HG02870 (cell line): ENCODE measurements around the gene KTN1.

Experiments
- ATAC-seq: cut with Tn5 transposase; IDR thresholded peaks from one replicate; pipeline ENCODE4 v1.9.1; 2021; ENCODE audit warnings: mild to moderate bottlenecking, moderate library complexity; ENCODE audit not compliant: unreplicated experiment

KTN1 gene

DNA sequence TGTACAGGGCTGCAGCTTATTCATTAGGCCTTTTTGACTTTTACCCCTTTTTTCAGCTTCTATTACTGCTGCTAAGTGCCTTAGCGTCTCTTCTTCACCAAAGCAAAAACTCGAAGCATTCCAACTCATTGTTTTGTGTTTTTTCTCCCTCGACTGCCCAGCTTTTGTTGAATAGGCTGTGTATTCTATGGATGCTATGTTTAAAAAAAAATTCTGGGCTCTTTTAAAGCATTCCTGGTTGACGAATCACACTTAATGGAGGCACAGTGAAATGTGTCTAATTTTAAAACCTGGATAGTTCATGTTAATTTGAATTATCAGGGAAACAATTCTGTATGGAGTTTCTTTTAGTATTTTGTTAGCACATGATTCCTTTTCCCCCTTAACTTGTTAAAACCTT lies 29.7 kb downstream of the KTN1 start:
- no peak for ATAC-seq

DNA sequence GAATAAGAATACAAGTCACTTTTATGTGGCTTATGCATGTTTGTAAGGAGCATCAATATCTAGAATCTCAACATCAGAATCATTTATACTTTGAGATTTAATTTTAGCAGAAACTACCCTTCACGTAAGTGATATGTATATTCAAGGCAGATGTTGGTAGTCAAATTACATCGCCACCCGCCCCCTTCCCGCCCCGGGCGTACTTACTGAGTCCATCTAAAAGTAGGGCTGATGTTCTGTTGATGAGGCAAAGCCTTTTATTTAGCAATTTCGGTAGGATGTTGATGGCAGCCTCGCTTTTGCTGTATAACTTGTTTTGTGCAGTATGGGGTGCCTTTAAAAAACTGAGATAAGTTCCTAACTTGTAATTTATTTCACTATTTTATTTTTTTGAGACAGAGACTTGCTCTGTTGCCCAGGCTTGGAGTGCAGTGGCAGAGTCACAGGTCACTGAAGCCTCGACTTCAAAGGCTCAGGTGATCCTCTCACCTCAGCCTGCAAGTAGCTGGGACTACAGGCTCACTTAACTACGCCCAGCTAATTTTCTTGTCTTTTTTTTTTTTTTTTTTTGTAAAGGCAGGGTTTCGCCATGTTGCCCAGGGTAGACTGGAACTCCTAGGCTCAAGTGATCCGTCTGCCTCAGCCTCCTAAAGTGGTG lies 30.8 kb downstream of the KTN1 start:
- ATAC-seq: no peak

DNA sequence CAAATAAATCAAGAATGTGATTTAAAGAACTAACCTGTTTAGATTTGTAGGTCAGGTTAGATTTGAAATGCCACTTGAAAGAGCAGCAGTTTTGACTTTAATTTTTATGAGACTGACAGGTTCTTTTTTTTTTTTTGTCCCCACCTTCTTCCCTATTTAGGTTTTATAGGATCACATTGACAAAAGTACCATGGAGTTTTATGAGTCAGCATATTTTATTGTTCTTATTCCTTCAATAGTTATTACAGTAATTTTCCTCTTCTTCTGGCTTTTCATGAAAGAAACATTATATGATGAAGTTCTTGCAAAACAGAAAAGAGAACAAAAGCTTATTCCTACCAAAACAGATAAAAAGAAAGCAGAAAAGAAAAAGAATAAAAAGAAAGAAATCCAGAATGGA lies 31.9 kb downstream of the KTN1 start:
- ATAC-seq: no peak

DNA sequence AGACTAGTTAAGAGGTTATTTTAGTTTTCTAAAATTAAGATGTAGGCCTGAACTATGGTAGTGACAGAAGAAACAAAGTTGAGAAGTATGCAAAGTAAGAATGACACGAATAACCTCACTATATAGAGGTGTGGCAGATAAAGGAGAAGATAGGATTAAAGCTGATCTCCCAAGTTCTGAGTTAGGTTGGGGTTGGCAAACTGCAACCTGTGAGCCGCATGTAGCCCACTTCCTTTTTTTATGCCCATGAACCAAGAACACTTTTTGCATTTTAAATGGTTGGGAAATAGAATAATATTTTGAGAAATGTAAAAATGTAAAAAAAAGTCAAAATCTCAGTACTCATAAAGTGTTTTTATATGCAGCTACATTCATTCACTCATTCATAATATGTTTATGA lies 34.3 kb downstream of the KTN1 start:
- ATAC-seq: no peak

DNA sequence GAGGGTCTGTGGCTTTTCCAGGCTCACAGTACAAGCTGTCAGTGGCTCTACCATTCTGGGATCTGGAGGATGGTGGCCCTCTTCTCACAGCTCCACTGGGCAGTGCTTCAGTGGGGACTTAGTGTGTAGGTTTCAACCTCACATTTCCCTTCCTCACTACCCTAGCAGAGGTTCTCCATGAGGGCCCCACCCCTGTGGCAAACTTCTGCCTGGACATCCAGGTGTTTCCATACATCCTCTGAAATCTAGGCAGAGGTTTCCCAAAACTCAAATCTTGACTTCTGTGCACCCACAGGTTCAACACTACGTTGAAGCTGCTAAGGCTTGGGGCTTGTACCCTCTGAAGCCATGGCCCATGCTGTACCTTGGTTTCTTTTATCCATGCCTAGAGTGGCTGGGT lies 40.3 kb downstream of the KTN1 start:
- no peak for ATAC-seq

DNA sequence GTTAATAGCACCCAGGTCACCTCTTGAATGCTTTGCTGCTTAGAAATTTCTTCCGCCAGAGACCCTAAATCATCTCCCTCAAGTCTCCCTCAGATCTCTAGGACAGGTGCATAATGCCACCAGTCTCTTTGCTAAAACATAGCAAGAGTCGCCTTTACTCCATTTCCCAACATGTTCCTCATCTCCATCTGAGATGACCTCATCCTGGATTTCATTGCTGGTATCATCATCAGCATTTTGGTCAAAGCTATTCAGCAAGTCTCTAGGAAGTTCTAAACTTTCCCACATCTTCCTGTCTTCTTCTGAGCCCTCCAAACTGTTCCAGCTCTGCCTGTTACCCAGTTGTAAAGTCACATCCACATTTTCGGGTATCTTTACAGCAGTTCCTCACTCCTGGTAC lies 41.0 kb downstream of the KTN1 start:
- no peak for ATAC-seq

DNA sequence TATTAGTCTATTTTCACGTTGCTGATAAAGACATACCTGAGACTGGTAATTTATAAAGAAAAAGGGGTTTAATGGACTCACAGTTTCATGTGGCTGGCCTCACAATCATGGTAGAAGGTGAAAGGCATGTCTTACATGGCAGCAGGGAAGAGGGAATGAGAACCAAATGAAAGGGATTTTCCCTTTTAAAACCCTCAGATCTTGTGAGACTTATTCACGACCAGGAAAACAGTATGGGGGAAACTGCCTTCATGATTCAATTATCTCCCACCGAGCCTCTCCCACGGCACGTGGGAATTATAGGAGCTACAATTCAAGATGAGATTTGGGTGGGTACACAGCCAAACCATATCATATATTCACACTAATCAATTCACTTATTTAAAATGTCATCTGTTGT lies 41.4 kb downstream of the KTN1 start:
- no peak for ATAC-seq

DNA sequence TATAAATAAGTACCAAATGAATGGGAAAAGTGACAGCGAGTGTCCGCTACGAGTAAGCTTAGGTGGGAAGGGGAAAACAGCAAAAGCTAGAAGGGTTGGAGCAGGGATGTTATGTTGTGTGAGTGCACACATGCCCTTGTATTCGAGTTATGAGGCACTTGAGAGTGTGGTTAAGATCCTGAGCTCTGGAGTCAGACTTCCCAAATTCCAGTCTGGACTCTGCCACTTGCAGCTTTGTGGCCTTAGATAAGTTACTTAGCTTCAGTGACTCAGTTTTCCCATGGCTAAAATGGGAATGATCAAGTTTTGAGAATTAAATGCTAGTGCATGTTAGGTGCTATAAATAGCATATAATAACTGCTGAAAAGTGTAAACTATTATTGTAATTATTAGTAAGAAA lies 44.9 kb downstream of the KTN1 start:
- no peak for ATAC-seq

DNA sequence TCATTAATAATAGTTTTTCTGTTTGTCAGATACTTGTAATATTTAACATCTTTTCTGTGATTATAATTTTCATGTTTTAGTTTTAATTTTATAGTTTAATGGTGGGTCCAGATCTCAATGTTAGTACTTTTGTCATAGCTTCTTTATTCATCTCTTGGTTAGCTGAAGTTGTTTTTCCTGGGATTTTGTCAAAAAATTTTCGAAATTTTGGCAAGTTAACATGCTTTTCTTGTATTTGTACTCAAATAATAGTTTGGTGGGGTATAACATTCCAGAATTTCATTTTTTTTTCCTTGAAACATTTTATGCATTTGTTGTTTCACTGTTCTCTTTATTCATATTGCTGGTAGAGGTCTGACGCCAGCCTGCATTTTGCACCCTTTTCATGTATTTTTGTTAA lies 45.5 kb downstream of the KTN1 start:
- no peak for ATAC-seq

DNA sequence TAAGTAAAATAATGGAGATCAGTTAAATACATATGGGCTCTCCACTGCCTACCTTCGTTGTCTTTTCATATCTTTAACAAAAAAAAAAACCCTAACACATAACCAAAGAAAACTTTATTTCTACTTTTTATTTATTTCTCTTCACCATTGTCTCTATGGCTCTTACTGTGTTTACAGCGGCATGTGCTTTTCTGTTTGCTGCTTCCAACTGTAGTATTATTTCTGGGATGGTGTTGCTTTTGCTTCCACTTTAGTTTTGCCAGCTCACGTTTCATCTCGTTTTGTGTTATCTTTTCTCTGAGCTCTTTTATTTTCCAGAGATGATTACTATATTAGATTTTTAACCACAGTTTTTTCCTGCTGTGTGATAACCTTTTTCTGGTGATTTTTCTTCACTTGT lies 46.1 kb downstream of the KTN1 start:
- ATAC-seq: no peak

DNA sequence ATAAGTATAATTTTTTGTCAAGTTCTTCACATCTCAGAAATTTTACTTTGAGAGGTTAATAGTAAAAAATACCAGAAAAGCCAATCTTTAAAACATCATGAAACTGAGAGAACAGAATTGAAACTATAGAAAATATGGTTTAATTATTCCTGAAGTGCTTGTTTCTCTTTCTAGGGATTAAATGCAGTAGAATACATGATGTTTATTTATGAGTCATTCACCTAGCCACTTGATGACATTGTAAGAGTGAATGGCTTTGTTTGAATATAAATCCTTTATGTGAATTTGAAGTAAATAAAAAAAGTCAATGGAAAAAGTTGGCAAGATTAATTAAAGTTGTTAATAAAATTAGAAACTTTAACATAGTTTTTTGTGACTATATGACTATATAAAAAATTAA lies 48.4 kb downstream of the KTN1 start:
- no peak for ATAC-seq

DNA sequence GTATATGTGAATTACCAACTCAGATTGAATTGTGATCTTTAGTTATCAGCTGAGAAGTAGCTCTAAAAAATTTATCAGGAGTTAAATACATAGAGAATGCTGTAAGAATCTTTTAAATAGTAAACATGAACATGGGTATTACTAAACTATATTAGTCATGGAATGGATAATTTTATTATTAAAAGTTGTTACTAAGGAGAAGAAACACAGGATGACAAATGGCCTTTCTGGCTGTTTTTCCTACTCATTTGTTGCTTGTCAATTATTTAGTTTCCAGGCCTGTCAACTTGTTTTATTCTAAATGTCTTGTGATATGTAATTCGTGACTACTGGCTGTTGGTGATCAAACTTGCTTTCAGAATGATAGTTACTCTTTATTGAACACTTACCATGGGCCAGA lies 58.7 kb downstream of the KTN1 start:
- no peak for ATAC-seq

DNA sequence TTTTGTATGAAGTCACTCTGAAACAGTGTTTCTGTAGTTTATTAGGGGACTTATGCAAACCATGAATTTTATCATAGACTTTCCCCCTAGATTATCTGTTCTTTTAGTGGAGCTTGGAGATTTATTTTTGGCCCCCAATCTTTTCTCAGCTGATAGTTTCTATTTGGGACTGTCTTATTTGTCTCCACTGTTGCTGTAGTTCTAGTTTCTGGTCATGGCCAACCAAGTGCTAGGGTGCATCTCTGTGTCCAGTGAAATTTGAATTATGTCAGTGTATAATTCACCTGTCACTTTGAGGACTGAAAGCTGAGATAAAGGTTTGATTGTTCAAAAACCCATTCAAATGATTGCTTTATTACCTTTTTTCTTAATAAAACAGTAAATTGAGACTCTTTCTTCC lies 61.3 kb downstream of the KTN1 start:
- ATAC-seq: no peak

DNA sequence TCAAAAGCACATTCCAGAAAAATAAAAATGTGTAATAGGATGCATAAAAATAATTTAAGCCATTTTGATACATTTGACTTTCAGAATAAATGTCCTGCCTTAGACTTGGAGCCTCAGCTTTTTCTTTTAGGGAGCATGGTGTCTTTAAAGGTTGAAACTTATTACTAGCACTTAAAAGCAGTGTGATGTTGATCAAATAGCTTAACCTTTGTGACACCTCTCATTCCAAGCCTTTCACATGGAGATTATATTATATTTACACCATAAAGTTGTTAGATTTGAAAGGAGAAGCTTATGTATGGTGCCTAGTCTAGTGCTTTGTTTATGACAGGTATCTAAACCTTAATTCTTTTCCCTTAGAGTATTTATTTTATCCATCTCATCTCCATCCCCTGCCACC lies 61.9 kb downstream of the KTN1 start:
- ATAC-seq: no peak

DNA sequence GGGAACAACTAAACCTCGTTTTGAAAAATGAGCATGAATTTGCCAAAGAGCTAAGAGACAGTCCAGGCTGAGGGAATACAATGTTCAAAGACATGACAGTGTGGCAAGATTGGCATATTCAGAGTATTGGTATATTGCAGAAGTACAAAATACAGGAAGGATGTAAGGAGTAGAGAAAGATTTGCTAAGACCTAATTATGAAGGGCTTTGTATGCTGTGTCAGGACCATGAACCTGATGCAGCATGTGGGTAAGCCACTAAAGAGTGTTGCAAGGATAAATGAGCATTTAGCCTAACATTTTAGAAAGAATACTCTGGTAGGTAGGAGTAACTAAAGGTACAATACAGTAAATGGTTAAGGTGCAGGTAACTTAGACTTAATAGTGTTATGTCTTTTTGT lies 65.1 kb downstream of the KTN1 start:
- ATAC-seq: no peak

DNA sequence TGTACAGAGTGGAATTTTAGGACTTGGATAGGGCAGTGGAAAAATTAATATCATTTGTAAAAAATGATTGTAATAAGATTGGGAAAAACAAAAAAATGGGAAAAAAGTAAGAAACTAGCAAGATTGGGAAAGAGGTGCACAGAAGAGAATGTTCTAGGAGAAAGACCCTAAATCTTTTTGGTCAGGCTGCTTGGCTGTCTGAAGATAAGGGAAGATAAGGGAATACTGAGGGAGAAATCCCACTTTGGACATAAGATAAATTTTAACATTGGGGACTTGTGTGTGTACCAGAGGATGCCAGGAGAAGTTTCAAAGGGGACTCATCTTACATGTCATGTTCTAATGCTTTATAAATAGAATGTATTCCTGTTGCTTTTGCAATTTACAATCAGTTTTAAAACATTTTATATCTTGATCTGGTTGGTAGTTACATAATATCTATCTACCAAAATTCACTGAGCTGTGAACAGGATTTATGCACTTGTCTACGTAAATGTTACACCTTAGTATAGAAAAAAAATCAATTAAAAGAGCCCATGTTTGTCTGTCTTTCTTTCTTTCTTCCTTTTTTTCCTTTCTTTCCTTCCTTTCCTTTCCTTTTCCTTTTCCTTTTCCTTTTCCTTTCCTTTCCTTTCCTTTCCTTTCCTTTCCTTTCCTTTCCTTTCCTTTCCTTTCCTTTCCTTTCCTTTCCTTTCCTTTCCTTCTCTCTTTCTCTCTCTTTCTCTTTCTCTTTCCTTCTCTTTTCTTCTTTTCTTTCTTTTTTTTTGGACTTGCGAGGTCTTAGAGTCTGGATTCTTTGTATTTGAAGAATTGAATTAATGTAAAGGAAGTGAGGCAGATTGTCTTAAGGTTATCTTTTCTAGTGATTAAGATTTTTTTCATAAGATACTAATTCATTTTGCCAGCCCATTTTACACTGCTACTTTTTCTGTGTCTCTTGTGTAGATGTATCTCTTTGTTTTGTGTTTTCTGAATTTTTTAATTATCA lies 66.1 kb downstream of the KTN1 start:
- no peak for ATAC-seq

DNA sequence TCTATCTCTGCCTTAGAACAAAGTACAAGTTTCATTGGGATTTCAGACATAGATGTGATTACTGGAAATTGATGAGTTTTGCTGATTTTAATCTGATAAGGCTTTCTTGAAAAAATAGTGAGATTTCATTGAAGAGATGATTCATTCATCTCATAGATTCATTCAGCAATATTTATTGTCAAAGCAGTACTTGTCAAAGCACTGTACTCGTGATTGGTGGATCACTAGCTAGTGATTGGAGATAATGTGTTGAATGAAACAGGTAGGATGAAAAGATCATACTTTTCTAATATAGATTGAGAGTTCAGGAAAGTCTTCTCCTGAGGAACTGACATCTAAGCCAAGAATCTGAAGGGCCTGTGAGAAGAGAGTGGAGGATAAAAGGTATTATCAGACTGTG lies 71.0 kb downstream of the KTN1 start:
- ATAC-seq: no peak

DNA sequence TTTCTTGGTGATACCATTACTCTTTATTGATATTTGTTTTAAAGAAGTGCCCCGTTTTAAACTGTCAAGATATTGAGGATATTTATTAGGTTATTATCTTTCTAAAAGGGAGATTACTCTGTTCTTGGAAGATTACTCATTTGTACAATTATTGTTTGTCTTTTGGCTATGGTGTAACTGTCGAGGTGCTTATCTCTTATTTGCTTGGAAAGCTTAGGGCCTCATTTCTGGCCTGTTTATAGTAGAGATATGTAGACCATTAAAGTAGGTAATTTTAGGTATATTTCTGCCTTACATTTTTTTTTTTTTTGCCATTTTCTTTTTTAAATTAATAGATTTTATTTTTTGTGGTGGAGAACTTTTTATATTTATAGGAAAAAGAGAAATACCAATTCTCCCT lies 74.2 kb downstream of the KTN1 start:
- no peak for ATAC-seq

DNA sequence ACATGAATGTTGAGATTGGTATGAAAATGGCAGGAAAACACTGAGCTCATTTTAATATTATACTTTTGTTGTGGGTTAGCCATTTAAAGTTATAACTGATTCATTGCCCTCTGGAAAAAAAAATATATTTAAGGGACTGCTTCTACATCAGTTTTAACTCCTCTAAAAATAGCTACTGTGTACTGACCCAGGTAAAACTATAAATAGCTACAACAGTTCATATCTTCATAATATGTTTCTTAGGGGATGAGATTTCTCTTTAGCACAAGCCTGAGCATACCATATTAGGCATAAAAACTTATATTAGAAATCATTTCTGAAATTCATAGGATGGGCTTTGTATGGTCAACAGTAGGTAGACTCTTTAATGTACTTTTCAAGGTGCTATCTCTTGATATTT lies 81.0 kb downstream of the KTN1 start:
- no peak for ATAC-seq

DNA sequence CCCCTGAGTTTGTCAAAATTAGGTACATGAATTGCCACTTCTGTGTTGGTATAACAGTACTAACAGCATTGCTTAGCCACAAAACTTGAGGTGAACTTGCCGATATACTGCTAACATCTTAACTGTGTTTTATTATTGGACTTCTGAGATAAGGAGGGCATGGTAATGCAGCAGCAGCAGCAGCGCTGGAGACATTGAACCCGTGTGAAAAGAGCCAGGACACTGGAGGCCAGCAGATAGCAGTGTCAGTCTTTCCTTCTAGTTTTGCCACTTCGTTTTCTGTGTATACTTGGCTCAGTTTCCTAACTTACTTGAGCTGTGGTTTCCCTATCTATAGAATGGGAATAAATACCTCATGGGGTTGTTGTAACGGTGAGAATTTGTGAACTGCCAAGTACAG lies 82.7 kb downstream of the KTN1 start:
- ATAC-seq: no peak

DNA sequence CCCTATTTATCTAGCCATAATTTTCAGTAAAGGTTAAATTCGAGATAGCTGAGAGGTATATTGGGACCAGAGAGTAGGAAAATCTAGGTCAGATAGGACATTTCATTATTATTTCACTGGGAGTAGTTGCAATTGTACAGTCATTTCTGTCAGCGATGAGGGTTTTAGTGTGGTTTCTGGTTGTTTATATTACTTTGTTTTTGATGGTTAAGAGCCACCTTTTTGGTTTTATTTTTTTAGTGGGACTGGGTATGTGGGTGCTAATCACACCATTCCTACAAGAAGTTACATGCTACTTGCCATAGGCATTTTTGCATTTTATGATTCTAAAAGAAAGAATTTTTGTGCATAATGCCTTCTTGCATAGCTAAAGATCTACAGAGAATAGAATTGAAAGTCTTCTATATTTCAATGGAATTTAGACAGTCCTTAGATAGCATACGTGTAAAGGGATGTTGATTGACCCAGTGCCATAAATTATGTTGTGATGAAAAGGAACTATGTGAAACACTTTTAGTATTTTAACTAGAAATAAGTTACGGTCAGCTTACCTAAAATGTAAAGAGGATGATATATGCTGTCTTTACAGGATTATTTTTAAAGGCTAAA lies 85.2 kb downstream of the KTN1 start:
- peak; percentile 81 for ATAC-seq

DNA sequence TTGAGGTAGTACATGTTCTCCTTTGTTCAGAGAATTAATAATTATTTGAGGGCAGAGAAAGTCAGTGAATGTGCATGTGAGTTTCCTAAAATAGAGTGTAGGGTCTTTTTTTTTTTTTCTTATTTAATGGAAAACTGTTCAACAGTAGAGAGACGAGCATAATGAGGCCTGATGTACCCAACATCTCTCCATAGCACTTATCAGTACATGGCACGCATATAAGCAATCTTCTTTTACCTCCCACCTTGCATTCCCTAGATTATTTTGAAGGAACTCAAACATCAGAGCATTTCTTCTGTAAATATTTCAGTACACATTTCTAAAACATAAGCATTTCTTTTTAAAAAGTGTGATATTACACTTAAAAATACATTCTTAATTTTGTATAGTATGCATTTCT lies 87.8 kb downstream of the KTN1 start:
- no peak for ATAC-seq
